Measurements from ENCODE around the gene ZNF366.

Gene ZNF366

GRCh38 chr5:72467461-72467860 lies 39.7 kb downstream of the ZNF366 start:
- Histone ChIP-seq H4K5ac (ENCODE audit: low read length) (no peak overlapping the region), H4K8ac (ENCODE audit: low read depth, low read length) (no peak overlapping the region), H3K4me3 (ENCODE audit: low read length) (no peak overlapping the region), H3K4ac (ENCODE audit: low read depth, low read length) (no peak overlapping the region), H3K9ac (ENCODE audit: low read length) (no peak overlapping the region), H3K79me2 (ENCODE audit: control insufficient read depth, insufficient read depth, low read length) (no peaks in the 10 kb centered on the region), H3K27ac (ENCODE audit: low read depth, low read length) (no peak overlapping the region), H3K79me1 (ENCODE audit: low read length) (no peaks in the 10 kb centered on the region), H3K18ac (ENCODE audit: low read length) (no peak overlapping the region), H2BK5ac (ENCODE audit: low read length) (no peak overlapping the region), H3K23ac (ENCODE audit: low read length) (no peak overlapping the region), H3K4me2 (ENCODE audit: low read length) (no peak overlapping the region), H2BK15ac (replicated peaks; ENCODE audit: low read depth) (no peak overlapping the region), H3K36me3 (ENCODE audit: control insufficient read depth, insufficient read depth, low read length) (no peaks in the 10 kb centered on the region), H2BK120ac (ENCODE audit: low read depth, low read length) (no peak overlapping the region), H2AK5ac (ENCODE audit: low read length) (no peak overlapping the region), H3K56ac (ENCODE audit: low read length) (no peak overlapping the region), H3K4me1 (ENCODE audit: control insufficient read depth, low read depth, low read length) (peaks cover 1% of the 10 kb centered on the region), H3K27me3 (ENCODE audit: insufficient read depth, low read length, poor library complexity) (no peaks in the 10 kb centered on the region)
- WGBS (ENCODE audit: extremely low coverage, insufficient coverage, low lambda C conversion rate), result no CpG with 5 or more reads among the region's 2 CpGs
- no peak for DNase-seq

GRCh38 chr5:72465601-72466563 lies 41.3 kb downstream of the ZNF366 start:
- Histone ChIP-seq H3K79me1 (ENCODE audit: low read length) (no peaks in the 10 kb centered on the region), H3K4me2 (ENCODE audit: low read length) (no peak overlapping the region), H3K36me3 (ENCODE audit: control insufficient read depth, insufficient read depth, low read length) (no peaks in the 10 kb centered on the region), H2BK120ac (ENCODE audit: low read depth, low read length) (no peak overlapping the region), H3K79me2 (ENCODE audit: control insufficient read depth, insufficient read depth, low read length) (no peaks in the 10 kb centered on the region), H3K18ac (ENCODE audit: low read length) (peak overlapping the region; percentile 35), H3K56ac (ENCODE audit: low read length) (no peak overlapping the region), H4K8ac (ENCODE audit: low read depth, low read length) (no peak overlapping the region), H2BK15ac (replicated peaks; ENCODE audit: low read depth) (no peak overlapping the region), H3K4me3 (ENCODE audit: low read length) (no peak overlapping the region), H3K27me3 (ENCODE audit: insufficient read depth, low read length, poor library complexity) (no peaks in the 10 kb centered on the region), H3K4ac (ENCODE audit: low read depth, low read length) (no peak overlapping the region), H2BK5ac (ENCODE audit: low read length) (no peak overlapping the region), H3K27ac (ENCODE audit: low read depth, low read length) (no peak overlapping the region), H4K5ac (ENCODE audit: low read length) (no peak overlapping the region), H3K9ac (ENCODE audit: low read length) (no peak overlapping the region), H3K23ac (ENCODE audit: low read length) (no peak overlapping the region), H2AK5ac (ENCODE audit: low read length) (no peak overlapping the region), H3K4me1 (ENCODE audit: control insufficient read depth, low read depth, low read length) (peaks cover 1% of the 10 kb centered on the region)
- no peak for DNase-seq
- no CpG with 5 or more reads among the region's 10 CpGs for WGBS (ENCODE audit: extremely low coverage, insufficient coverage, low lambda C conversion rate)

GRCh38 chr5:72465066-72465465 lies 42.1 kb downstream of the ZNF366 start:
- Histone ChIP-seq H3K4me1 (ENCODE audit: control insufficient read depth, low read depth, low read length) (peaks cover 1% of the 10 kb centered on the region), H3K23ac (ENCODE audit: low read length) (no peak overlapping the region), H2BK120ac (ENCODE audit: low read depth, low read length) (no peak overlapping the region), H3K9ac (ENCODE audit: low read length) (no peak overlapping the region), H3K36me3 (ENCODE audit: control insufficient read depth, insufficient read depth, low read length) (no peaks in the 10 kb centered on the region), H3K4me3 (ENCODE audit: low read length) (no peak overlapping the region), H3K27me3 (ENCODE audit: insufficient read depth, low read length, poor library complexity) (no peaks in the 10 kb centered on the region), H3K18ac (ENCODE audit: low read length) (no peak overlapping the region), H2BK5ac (ENCODE audit: low read length) (no peak overlapping the region), H2BK15ac (replicated peaks; ENCODE audit: low read depth) (no peak overlapping the region), H4K8ac (ENCODE audit: low read depth, low read length) (no peak overlapping the region), H3K79me2 (ENCODE audit: control insufficient read depth, insufficient read depth, low read length) (no peaks in the 10 kb centered on the region), H4K5ac (ENCODE audit: low read length) (no peak overlapping the region), H3K56ac (ENCODE audit: low read length) (no peak overlapping the region), H3K27ac (ENCODE audit: low read depth, low read length) (no peak overlapping the region), H2AK5ac (ENCODE audit: low read length) (no peak overlapping the region), H3K79me1 (ENCODE audit: low read length) (no peaks in the 10 kb centered on the region), H3K4me2 (ENCODE audit: low read length) (no peak overlapping the region), H3K4ac (ENCODE audit: low read depth, low read length) (no peak overlapping the region)
- WGBS (ENCODE audit: extremely low coverage, insufficient coverage, low lambda C conversion rate), result no CpG with 5 or more reads among the region's 2 CpGs
- DNase-seq, result no peak

GRCh38 chr5:72464071-72464470 lies 43.1 kb downstream of the ZNF366 start:
- Histone ChIP-seq H3K4ac (ENCODE audit: low read depth, low read length) (no peak overlapping the region), H2BK5ac (ENCODE audit: low read length) (no peak overlapping the region), H2AK5ac (ENCODE audit: low read length) (no peak overlapping the region), H4K8ac (ENCODE audit: low read depth, low read length) (no peak overlapping the region), H3K4me2 (ENCODE audit: low read length) (no peak overlapping the region), H3K79me2 (ENCODE audit: control insufficient read depth, insufficient read depth, low read length) (no peaks in the 10 kb centered on the region), H3K18ac (ENCODE audit: low read length) (no peak overlapping the region), H3K9ac (ENCODE audit: low read length) (no peak overlapping the region), H2BK15ac (replicated peaks; ENCODE audit: low read depth) (no peak overlapping the region), H2BK120ac (ENCODE audit: low read depth, low read length) (no peak overlapping the region), H3K79me1 (ENCODE audit: low read length) (no peaks in the 10 kb centered on the region), H3K27ac (ENCODE audit: low read depth, low read length) (no peak overlapping the region), H3K23ac (ENCODE audit: low read length) (no peak overlapping the region), H3K56ac (ENCODE audit: low read length) (no peak overlapping the region), H3K4me1 (ENCODE audit: control insufficient read depth, low read depth, low read length) (peaks cover 1% of the 10 kb centered on the region), H3K36me3 (ENCODE audit: control insufficient read depth, insufficient read depth, low read length) (no peaks in the 10 kb centered on the region), H3K4me3 (ENCODE audit: low read length) (no peak overlapping the region), H4K5ac (ENCODE audit: low read length) (no peak overlapping the region), H3K27me3 (ENCODE audit: insufficient read depth, low read length, poor library complexity) (no peaks in the 10 kb centered on the region)
- no CpG with 5 or more reads among the region's 6 CpGs for WGBS (ENCODE audit: extremely low coverage, insufficient coverage, low lambda C conversion rate)
- no peak for DNase-seq

- H3K9ac ChIP-seq (ENCODE audit: low read length), result no peak overlapping the region
- H4K8ac ChIP-seq (ENCODE audit: low read depth, low read length), result no peak overlapping the region
- H3K36me3 ChIP-seq (ENCODE audit: control insufficient read depth, insufficient read depth, low read length), result no peaks in the 10 kb centered on the region
- no peak overlapping the region for H4K5ac ChIP-seq (ENCODE audit: low read length)
- H2BK15ac ChIP-seq (replicated peaks; ENCODE audit: low read depth), result no peak overlapping the region
- H3K56ac ChIP-seq (ENCODE audit: low read length), result no peak overlapping the region
- no peak overlapping the region for H3K27ac ChIP-seq (ENCODE audit: low read depth, low read length)
- H3K23ac ChIP-seq (ENCODE audit: low read length), result no peak overlapping the region
- WGBS (ENCODE audit: extremely low coverage, insufficient coverage, low lambda C conversion rate), result no CpG with 5 or more reads among the region's 6 CpGs
- no peak overlapping the region for H3K4me2 ChIP-seq (ENCODE audit: low read length)
- H2BK5ac ChIP-seq (ENCODE audit: low read length), result no peak overlapping the region
- H3K79me2 ChIP-seq (ENCODE audit: control insufficient read depth, insufficient read depth, low read length), result no peaks in the 10 kb centered on the region
- no peak overlapping the region for H2BK120ac ChIP-seq (ENCODE audit: low read depth, low read length)
- H3K4me3 ChIP-seq (ENCODE audit: low read length), result no peak overlapping the region
- H3K4me1 ChIP-seq (ENCODE audit: control insufficient read depth, low read depth, low read length), result peaks cover 1% of the 10 kb centered on the region
- no peak overlapping the region for H3K4ac ChIP-seq (ENCODE audit: low read depth, low read length)
- no peak overlapping the region for H3K18ac ChIP-seq (ENCODE audit: low read length)
- H3K79me1 ChIP-seq (ENCODE audit: low read length), result no peaks in the 10 kb centered on the region
- no peak overlapping the region for H2AK5ac ChIP-seq (ENCODE audit: low read length)
- no peaks in the 10 kb centered on the region for H3K27me3 ChIP-seq (ENCODE audit: insufficient read depth, low read length, poor library complexity)
- DNase-seq, result no peak
Measured at GRCh38 chr5:72463449-72464052, 43.7 kb downstream of the ZNF366 start.
